Endometrium (tissue), 2 donors: ENCODE data around the gene CES3.
"Not testable (repeated sequence)": the region's sequence is repeated elsewhere in the genome, so short reads cannot be mapped to it uniquely, and the experiment has no call there.

Experiments used
- FAIRE-seq: peaks from 2 replicates; lab custom pipeline; 2012; peaks lifted over from hg19 to GRCh38; lab: Jason Lieb, UNC
- donor health status: control.
- donor health status: control.

The CES3 gene

DNA sequence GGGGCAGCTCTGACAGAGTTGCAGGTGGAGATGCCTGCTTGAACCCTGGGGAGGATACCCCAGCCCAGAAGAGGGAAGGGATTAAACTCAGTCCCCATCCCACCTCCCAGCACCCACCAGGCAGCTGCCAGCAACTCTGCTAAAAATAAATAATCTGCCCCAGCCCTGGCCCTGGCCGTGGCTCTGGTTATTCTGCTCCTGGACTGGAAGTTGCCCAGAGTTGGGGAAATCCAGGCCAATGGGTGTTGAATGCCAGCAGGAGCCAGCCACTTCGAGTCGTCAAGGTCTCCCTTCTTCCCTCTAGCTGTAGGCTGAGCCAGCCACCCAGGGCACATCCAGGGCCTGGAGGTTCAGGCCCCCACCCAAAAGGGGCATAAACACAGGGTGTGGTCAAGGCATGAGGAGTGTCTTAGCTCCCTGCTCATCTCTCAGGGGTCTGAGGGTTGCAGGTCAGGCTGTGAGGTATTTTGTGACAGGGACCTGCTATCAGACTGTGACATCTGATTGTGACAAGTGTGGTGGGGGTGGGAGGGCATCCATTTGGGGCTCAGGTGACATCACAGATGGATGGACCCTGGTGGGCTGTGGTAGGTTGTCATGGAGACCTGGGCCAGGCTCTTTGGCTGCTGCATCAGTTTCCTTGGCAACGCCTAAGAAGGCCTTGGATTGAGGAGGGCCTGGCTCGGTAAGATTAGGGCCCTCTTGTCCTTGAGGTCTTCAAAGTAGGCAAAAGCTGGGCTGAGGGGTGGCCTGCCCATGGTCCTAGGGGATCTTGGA is 34.7 kb upstream of the CES3 start:
- FAIRE-seq, result no peak

DNA sequence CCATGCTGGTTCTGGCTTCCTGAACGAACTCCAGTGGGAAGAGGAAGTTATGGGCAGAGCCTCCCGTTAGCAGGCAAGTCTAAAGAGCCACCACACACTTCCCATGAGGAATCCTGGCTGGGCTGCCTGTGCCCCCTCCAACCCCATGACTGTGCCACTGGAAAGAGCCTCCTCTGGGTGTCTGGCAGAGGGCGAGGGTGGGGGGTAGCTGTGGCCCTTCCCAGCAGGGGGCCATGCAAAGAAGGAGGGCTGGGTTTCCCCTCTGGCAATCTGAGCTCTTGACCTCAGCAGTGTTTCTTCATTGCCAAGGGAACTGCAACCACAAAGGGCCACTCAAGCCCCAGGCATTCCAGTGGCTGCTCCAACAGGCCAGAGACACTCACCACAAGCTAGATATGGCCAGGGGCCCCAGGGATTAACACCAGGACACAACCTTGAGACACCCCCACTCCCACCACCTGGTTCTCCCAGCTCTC is 34.1 kb upstream of the CES3 start:
- no peak for FAIRE-seq

- no peak for FAIRE-seq
These were observed 33.0 kb upstream of the CES3 start for GRCh38 chr16:66927918-66928649.

DNA sequence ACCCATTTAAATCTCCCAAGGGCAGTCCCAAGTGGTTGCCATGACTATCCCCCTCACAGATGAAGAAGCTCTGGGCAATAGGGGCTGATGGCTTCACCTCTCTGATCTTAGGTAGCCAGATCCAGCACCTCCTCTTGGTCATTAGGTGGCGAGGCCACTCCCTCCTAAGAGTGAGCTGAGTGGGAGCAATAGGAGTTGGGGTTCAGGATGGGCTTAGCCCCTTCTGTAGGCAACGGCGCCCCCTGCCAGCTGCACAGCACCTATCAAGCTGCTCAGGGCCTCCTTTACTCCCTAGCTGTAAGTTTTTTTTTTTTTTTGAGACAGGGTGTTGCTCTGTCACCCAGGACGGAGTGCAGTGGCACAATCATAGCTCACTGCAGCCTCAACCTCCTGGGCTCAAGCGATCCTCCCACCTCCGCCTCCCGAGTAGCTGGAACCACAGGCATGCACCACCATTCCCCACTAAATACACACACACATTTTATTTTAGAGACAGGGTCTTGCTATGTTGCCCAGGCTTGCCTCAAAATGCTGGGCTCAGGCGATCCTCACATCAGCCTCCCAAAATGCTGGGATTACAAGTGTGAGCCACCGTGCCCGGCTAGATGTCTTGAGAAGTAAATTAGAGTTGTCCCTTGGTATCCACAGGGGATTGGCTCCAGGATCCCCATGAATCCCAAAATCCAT is 32.2 kb upstream of the CES3 start:
- no peak for FAIRE-seq

GRCh38 chr16:66930189-66930588 is 30.9 kb upstream of the CES3 start:
- FAIRE-seq, result no peak

GRCh38 chr16:66931665-66932064 is 29.4 kb upstream of the CES3 start:
- FAIRE-seq, result no peak

GRCh38 chr16:66932076-66932475 is 29.0 kb upstream of the CES3 start:
- no peak for FAIRE-seq

DNA sequence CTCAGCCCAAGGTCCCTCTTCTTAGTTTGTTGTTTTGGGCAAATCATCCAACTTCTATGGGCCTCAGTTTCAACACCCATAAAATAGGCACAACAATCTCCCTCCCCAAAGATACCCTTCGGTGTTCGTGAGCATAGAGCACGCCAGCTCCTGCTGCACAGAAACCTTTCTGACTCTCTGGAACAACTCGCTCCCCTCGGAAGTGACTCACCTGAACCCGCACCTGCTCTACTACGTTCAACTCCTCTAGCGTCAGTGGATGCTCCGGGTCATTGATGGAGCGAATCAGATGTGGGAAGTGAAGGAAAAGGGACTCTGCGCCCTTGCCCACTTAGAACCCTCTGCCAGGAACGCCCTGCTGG is 27.3 kb upstream of the CES3 start:
- FAIRE-seq, result no peak

GRCh38 chr16:66934138-66934838 is 26.8 kb upstream of the CES3 start, which contains the start of gene CIAO2B:
Gene CIAO2B (minus strand): TSS chr16:66934402. CDS start chr16:66934364, 38 bp downstream.
- no peak for FAIRE-seq

GRCh38 chr16:66934839-66935313 is 26.2 kb upstream of the CES3 start:
- FAIRE-seq, result not testable (repeated sequence)

DNA sequence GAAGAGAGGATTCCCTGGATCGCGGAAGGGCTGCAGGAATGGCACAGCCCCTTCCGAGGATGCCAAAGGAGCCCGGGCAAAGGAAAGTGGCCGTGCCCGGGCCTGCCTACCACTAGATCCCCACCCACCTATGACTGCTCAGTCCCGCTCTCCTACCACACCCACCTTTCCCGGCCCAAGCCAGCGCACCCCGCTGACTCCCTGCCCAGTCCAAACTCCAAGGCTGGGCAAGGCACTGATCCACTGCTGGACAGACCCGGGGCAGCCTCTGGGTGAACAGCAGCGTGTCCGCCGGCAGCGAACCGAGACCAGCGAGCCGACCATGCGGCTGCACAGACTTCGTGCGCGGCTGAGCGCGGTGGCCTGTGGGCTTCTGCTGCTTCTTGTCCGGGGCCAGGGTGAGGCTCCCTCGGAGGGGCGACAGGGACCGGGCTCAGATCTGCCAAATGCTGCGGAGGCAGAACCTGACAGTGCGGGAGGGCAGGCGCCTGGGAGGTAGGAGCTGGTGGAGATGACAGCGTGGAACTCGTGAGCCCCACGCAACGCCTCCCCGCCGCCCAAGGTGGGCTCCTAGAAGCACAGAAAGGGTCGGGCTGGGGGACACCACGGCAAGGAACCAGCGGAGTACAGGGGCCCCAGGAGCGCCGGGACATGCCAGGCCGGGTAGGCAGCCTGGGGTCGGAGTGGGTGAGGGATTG is 25.6 kb upstream of the CES3 start, which contains the start of gene CES2:
CES2 (plus strand) TSS at position 203 of the 698 bp plus-strand sequence; CDS start at position 323, 120 bp downstream.
- no peak for FAIRE-seq

DNA sequence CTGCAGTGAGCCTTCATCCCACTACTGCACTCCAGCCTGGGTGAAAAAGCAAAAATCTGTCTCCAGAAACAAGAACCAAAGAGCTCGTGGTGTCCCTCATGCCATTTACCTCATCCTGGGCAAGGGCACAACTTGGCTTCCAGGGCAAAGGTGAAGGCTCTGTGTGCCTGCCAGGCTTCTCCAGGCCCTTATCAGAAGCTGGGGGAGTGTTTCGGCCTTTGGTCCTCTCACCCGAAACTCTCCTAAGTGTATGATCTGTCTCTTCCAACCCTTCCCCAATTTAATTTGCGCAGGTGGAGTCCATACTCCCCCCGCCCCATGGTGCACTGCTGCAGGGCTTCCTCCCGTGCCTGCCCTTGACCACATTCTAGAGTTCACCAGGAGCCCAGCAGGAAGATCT is 24.6 kb upstream of the CES3 start:
- no peak for FAIRE-seq

DNA sequence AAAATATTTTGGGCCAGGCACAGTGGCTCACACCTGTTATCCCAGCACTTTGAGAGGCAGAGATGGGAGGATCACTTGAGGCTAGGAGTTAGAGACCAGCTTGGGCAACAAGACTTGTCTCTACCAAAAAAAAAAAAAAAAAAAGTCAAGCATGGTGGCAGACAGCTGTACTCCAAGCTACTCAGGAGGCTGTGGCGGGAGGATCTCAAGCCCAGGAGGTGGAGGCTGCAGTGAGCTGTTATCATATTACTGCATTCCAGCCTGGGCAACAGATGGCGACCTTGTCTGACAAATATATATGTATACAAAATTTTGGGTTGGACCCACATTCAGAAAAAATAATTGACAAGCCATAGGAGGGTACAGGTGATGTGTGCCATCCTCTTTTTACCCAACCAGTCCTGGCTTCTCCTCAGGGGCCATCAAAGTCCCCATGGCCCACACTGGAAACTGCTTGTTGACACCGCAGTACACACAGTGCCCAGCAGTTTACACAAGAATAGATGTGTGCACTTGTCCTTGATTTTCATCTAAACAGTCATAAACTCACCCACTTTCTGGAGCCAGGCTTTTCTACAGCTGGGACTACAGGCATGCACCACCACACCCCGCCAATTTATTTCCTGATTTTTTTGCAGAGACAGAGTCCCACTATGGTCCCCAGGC is 24.0 kb upstream of the CES3 start:
- FAIRE-seq, result no peak

- FAIRE-seq, result no peak
These were observed 23.2 kb upstream of the CES3 start for GRCh38 chr16:66937725-66938337.

- no peak for FAIRE-seq
These were observed 21.7 kb upstream of the CES3 start for GRCh38 chr16:66939366-66939765.

DNA sequence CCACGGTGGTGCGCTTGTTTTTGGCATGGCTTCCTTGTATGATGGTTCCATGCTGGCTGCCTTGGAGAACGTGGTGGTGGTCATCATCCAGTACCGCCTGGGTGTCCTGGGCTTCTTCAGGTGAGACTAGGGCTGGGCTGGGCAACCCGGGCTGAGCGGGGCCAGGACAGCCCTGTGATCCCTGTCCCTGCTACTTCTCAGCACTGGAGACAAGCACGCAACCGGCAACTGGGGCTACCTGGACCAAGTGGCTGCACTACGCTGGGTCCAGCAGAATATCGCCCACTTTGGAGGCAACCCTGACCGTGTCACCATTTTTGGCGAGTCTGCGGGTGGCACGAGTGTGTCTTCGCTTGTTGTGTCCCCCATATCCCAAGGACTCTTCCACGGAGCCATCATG is 20.8 kb upstream of the CES3 start:
- FAIRE-seq, result no peak

DNA sequence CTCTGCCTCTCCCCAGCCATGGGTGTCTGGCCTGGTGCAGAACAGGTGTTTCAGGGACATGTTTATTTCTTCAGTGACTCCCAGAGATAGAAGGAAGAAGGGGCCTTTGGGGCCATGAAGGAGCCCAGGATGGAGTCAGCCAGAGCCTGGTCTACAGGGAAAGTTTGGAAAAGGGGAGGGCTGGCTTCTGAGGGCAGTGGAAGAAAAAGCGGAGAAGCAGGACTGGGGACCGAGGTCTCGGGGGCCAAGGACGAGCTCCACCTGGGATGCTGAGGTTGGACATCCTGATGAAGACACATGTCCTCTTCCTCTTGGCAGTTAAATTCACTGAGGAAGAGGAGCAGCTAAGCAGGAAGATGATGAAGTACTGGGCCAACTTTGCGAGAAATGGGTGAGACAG is 18.1 kb upstream of the CES3 start:
- no peak for FAIRE-seq

GRCh38 chr16:66943426-66944053 is 17.5 kb upstream of the CES3 start:
- FAIRE-seq, result no peak

DNA sequence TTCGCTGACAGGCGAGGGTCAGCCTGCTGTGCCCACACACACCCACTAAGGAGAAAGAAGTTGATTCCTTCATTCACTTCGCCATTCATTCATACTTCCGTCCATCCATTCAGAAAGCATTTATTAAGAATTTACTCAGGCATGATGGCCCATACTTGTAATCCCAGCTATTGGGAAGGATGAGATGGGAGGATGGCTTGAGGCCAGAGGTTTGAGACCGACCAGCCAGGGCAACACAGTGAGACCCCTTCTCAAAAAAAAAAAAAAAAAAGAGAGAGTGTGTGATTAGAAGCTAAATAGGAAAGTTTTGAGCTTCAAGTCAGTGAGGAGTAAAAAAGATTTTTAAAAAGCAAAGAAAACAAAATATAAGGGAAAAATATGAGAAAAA is 17.0 kb upstream of the CES3 start:
- FAIRE-seq, result no peak

- FAIRE-seq, result not testable (repeated sequence)
These were observed 16.1 kb upstream of the CES3 start for GRCh38 chr16:66944971-66945370.
